ENCODE results near the gene SUMF2.
"Not testable (repeated sequence)": the region's sequence is repeated elsewhere in the genome, so short reads cannot be mapped to it uniquely, and the experiment has no call there.

The SUMF2 gene

DNA sequence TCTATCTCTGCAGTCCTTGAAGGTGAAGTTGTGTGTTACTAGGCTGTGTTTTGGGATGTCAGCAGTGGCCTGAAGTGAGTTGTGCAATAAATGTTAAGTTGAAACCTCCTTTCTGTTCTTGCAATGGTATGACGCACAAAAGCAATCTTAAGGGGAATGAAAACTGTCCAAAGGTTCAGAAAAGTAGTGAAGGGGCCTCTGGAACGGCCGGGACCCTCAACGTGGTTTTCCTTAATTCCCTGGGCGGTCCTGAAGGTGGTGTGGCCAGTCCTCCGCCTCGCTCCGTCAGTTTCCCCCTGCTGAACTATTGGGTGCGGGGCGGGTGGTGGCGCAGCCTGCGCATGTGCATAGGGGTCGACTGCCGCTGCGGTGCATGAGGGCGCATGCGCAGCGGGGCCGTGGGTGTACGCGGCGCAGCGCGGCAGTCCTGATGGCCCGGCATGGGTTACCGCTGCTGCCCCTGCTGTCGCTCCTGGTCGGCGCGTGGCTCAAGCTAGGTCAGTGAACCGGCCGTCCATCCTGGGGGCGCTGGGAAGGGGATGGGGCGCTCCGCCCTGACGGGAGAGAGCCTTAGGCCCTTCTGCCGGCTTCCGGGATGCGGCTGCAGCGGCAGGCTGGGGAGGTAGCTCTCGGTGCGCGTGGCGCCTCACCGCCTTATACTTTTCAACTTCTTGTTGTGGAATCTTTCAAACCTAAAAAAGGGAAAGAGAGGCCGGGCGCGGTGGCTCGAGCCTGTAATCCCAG lies at the start of gene SUMF2:
Gene SUMF2, plus strand, starts transcription at position 405 of the 744 bp plus-strand sequence. Its CDS starts 26 bp downstream, at position 431.
- peak; percentile 82 for DNase-seq

DNA sequence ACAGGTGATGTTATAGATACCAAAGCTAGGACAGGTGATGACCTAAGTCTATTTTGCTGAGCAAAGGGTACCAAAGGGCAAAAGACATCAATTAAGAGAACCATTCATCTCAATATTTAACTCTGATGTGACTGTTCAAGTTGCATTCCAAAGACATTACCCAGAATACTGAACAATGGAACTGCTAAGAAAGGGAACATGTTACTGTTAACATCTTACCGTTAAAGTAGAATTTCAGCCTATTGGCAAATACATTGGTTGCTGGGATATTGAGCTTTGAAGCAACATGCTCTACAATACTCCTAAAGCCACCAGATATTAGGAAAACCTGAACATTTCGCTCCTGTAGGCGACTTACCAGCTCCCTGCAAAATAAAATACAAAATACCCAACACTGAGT lies 47.1 kb upstream of the SUMF2 start:
- not testable (repeated sequence) for DNase-seq

DNA sequence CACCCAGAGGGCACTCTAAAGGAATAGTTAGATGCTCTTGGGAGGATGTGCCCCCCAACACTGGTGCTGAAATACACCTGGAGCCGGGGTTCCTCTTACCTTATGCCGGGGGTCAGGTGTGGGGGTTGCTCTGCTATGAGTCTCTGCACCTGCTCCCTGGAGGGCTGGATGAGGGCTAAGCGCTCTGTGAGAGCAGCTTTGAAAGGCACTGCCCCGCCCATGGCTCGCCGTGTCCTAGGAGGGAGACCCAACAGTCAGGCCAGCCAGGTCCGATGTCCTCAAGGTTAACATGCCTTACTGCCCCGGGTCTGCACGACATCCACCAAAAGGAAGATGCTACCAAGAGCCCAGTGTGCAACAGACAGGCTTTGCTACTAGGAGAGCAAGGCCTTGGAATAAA lies 44.6 kb upstream of the SUMF2 start:
- DNase-seq = no peak

DNA sequence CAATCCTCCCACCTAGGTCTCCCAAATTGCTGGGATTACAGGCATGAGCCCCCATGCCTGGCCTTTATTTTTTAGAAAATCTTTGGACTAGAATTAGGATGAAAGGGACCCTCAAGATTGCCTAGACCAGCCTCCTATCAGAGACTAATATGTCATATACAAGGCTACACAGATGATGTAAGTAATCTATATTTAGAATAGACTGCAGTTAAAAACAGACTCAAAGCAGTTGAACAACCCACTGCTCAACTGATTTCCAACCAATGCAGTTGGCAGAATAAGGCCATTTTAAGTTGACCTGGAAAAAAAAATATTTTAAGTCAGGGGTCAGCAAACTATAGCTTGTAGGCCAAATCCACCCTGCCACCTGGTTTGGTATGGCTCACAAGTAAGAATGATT lies 40.6 kb upstream of the SUMF2 start:
- no peak for DNase-seq

DNA sequence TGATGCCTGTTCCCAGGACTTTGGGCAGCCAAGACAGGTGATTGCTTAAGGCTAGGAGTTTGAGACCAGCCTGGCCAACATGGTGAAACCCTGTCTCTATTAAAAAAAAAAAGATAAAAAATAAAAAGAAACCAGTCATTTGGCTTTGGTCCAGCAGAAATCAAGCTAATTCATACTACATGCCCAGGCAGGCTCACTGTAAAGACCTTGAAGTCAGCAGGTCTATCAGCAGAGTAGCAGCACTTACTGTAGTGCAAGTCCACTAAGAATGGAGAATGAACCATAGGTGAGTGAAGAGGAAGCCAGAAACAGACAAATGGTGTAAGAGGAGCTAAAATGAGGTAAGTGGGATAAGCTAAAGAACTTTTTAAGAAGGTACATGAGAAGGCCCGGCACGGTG lies 37.5 kb upstream of the SUMF2 start:
- no peak for DNase-seq

DNA sequence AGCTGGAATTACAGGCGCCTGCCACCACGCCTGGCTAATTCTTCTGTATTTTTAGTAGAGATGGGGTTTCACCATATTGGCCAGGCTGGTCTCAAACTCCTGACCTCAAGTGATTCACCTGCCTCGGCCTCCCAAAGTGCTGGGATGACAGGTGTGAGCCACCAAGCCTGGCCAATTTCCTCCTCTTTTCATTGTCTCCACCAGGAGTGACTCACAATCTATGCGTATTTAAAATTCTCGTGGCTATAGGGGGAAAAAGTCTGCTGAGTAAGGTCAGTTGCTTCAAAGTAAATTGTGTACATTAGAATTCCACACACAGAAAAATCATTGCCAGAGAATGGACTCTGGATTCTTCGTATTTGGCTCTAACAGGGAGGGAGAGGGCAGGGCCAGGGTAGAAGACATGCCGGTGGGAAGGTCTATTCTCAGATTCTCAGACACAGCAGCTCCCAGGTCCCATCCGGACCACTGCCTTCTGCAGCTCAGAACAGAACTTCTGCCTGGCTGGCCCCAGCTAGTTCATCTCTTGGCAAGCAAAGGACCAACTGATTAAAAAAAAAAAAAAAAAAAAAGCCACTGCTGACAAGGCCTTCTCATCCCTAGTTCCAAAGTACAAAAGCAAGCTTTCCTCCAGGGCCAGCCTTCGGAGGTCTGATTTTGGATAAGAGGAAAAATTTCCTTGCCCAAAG lies 35.0 kb upstream of the SUMF2 start:
- no peak for DNase-seq

DNA sequence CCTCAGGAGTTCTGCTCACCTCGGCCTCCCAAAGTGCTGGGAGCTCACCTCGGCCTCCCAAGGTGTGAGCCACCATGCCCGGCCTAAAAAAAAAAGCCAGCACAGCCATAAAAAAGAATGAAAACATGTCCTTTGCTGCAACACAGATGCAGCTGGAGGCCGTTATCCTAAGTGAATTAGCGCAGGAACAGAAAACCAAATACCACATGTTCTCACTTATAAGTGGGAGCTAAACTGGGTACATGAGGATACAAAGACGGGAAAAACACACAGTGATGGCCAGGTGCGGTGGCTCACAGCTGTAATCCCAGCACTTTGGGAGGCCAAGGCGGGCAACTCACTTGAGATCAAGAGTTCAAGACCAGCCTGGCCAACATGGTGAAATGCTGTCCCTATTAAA lies 33.7 kb upstream of the SUMF2 start:
- no peak for DNase-seq

DNA sequence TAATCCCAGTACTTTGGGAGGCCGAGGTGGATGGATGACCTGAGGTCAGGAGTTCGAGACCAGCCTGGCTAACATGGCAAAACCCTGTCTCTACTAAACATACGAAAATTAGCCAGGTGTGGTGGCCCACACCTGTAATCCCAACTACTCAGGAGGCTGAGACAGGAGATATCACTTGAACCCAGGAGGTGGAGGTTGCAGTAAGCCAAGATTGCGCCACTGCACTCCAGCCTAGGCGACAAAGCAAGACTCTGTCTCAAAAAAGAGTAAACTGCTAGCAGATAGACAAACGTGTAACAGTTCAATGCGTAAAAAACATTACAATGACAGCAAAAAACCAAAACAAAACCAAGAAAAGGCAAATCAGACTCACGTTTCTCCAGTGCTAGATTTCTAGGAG lies 32.5 kb upstream of the SUMF2 start:
- DNase-seq = not testable (repeated sequence)

DNA sequence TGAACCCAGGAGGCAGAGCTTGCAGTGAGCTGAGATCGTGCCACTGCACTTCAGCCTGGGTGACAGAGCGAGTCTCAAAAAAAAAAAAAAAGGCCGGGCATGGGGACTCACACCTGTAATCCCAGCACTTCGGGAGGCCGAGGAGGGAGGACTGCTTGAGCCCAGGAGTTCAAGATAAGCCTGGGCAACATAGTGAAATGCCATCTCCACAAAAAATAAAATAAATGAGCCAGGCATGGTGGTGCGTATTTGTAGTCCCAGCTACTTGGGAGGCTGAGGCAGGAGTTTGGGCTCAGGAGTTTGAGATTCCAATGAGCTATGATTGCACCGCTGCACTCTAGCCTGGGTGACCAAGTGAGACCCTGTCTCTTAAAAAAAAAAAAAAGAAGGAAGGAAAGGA lies 31.5 kb upstream of the SUMF2 start:
- DNase-seq = not testable (repeated sequence)

DNA sequence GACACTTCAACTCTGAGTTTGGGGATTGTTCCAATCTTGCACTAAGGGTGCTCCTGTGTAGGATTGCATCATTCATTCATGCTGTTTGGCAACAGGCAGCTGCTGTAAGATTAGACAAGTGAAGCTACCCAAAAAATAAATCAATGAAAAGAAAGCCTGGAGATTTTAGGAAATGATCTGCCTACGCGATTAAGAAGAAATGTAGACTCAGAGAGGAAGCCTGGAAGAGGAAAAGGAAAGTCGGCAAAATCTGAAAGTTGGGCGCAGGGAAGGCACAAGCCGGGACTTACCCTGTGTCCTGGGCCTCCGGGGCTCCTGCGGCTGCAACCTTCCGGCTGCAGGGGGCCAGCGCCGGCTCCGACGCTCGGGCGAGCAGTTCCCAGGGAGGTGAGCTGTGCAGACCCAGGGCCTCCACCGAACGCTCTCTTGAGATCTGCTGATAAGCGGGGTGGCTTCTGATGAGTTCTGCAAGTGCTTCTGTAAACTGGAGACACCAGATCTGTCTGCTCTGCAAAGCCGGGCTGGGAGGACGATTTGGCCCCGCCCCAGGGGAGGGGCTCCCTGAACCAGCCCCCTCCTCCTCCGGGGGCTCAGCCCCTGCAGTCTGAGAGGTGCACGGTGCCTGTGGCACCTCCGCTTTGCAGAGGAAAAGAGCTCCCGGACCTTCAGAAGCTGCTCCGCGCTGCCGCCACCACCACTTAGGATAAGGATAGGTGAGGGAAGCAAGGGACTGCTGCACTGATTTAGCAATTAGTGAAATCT lies 30.2 kb upstream of the SUMF2 start:
- DNase-seq = no peak

DNA sequence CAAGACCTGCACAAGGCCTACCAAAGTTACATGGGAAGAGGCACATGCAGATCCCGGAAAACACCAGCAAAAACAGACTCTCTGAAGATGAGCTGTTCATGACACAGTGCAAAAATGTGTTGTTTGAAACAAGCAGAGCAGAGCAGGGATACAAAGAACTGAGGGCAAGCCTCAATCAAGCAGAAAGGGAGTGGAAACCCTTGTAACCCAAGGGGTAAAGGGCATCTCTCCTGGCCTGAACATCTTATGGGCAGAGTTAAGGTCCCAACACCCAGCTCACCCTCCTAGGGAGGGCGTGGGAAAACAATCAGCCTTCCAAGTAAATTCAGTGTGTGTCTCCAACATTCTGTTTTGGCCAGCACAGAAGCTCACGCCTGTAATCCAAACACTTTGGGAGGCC lies 23.4 kb upstream of the SUMF2 start:
- DNase-seq = no peak

DNA sequence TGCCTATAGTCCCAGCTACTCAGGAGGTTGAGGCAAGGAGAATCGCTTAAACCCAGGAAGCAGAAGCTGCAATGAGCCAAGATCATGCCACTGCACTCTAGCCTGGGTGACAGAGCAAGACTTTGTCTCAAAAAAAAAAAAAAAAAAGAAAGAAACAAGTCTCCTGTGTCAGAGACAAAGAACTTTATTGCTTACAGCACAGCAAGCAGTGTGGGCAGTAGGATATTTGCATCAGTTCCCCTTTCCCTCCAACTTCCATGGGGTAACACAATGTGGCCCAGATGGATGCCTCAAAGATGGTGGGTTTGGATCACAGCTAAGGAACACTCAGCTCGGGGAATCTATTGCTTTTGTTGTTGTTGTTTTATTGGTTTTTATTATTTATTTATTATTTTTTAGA lies 18.3 kb upstream of the SUMF2 start:
- not testable (repeated sequence) for DNase-seq

DNA sequence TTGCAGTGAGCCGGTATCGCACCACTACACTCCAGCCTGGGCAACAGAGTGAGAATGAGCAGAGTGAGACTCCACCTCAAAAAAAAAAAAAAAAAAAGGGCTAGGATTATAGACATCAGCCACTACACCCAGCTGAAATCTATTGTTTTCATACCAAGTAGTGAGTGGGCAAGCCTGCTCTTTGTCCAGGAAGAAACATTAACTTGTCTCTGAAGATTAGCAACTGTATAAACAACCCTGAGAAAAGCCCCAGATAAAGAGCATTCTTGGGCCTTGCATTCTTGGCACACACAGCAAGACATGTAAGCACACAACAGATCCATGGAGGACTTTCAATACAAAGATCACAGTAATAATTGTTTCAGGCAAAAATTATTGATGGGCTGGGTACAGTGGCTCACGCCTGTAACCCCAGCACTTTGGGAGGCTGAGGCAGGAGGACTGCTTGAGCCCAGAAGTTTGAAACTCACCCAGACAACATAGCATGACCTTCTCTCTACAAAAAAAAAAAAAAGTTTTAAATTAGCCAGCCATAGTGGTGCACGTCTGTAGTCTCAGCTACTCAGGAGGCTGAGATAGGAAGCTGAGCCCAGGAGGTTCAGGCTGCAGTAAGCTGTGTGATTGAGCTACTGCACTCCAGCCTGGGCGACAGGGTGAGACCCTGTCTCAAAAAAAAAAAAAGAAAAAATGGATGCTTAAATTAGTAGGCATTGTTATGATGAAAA lies 17.2 kb upstream of the SUMF2 start:
- DNase-seq = no peak

DNA sequence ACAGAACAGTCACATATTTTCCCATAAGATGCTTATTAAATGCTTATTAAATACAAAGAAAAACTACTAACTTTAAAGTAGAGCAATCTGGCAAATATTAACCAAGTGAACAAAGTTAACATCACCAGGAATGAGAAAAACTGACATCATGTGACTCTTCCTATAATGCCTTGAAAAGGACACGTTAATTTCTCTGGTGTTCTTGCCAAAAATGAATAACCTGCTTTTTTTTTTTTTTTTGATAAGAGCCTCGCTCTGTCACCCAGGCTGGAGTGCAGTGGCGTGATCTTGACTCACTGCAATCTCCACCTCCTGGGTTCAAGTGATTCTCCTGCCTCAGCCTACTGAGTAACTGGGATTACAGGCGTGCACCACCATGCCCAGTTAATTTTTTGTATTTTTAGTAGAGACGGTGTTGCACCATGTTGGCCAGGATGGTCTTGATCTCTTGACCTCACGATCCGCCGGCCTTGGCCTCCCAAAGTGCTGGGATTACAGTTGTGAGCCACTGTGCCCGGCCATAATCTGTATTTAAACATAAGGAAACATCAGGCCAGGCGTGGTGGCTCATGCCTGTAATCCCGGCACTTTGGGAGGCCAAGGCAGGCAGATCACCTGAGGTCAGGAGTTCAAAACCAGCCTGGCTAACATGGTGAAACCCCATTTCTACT lies 16.5 kb upstream of the SUMF2 start:
- DNase-seq = not testable (repeated sequence)

DNA sequence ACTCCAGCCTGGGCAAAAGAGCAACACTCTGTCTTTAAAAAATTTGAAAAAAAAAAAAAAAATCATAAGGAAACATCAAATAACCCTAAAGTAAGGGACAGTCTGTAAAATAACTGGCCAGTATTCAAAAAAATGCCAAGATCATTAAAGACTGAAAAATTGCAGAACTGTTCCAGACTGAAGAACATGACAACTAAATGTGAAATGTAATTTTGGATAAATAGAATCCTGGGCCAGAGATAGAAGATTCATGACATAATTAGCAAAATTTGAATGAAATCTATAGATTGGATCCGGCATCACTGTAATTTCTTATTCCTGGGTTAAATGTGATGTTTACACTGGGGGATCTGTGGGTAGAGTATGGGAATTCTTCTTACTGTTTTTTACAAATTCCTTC lies 15.8 kb upstream of the SUMF2 start:
- no peak for DNase-seq

DNA sequence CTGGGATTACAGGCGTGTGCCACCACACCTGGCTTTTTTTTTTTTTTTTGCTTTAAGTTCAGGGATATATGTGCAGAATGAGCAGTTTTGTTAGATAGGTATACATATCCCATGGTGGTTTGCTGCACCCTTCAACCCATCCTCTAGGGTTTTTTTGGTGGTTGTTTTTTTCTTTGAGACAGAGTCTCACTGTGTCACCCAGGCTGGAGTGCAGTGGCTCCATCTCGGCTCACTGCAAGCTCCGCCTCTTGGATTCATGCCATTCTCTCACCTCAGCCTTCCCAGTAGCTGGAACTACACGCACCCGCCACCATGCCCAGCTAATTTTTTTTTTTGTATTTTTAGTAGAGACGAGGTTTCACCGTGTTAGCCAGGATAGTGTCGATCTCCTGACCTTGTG lies 15.3 kb upstream of the SUMF2 start:
- DNase-seq = not testable (repeated sequence)

DNA sequence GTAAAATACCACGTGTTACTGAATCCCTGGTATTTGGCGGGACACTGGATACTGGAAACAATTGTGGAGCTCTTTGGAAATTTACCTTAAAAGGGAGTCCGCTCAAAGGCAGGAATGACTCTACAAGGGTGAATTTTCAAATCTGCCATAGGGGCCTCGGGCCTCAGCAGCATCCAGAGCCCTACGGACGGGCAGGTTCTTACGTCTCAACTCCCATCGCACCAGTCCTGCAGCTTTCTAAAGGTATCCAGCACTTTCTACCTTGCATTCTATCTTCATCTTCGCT lies 13.1 kb upstream of the SUMF2 start:
- DNase-seq = no peak

DNA sequence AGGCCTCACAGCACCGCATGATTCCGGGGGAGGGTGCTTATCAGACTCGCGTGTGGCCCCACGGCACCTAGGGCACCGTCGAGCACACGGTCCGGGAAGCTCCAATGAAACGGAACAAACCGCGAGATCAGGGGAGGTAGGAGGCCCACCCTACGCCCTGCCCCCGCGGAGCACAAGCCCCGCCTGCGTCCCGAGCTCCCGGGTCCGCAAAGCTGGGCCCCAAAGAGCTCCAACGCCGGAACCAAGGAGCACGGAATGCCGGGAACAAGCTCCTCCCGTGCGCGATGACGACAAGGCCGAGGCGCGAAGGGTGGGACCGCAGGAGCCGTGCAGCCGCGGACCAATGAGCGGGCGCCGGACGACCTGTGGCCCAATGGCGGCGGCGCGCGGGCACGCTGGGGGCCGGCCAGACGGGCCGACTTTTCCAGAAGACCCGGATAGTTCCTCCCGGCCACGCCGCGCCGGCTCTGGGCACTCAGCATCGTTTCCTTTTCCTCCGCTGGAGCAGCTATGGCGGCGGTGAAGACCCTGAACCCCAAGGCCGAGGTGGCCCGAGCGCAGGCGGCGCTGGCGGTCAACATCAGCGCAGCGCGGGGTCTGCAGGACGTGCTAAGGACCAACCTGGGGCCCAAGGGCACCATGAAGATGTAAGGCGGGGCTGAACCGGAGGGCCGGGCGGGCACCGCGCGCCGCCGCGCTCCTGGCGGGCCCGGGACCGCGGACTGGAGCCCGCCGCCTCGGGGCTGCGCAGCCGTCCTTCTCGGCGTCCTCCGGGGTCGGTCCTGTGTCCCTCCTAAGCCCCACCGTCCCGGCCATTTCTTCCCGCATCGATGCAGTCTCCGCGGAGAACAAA lies 12.5 kb upstream of the SUMF2 start, which contains the start of the genes CCT6A and PSPH:
Gene CCT6A, plus strand, starts transcription at position 427 of the 853 bp plus-strand sequence. Its CDS starts 84 bp downstream, at position 511.
Gene PSPH, minus strand, starts transcription at position 106 of the 853 bp plus-strand sequence. CDS start 30,232 bp downstream, outside the sequence.
- peak; percentile 88 for DNase-seq

DNA sequence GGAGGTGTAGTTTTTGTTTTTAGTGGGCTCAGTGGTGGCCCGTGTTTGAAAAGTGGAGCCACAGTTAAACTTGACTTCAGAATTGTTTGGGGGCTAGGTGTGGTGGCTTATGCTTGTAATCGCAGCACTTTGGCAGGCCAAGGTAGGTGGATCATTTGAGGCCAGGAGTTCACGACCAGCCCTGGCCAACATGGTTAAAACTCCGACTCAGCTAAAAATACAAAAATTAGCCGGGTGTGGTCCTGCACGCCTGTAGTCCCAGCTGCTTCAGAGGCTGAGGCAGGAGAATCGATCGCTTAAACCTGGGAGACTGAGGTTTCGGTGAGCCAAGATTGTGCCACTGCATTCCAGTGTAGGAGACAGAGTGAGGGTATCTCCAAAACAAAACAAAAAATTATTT lies 10.7 kb upstream of the SUMF2 start:
- DNase-seq = no peak

DNA sequence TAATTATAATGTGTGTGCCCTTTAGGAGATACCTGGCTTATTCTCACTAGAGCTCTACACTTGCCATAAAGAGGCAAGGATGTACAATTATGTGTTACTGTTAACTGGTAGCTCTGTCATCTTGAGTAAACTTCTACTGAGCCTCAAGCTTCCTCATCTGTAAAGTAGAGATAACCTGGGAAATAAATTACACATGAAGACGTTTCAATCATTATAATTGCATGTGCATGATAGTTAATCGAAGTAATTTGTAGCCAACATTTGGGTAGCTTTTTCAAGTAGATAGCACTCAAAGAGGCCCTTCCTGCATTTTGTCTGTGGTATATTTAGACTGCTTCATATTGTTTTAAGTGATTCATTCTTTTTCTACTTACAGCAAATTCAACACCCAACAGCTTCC lies 10.1 kb upstream of the SUMF2 start:
- no peak for DNase-seq

DNA sequence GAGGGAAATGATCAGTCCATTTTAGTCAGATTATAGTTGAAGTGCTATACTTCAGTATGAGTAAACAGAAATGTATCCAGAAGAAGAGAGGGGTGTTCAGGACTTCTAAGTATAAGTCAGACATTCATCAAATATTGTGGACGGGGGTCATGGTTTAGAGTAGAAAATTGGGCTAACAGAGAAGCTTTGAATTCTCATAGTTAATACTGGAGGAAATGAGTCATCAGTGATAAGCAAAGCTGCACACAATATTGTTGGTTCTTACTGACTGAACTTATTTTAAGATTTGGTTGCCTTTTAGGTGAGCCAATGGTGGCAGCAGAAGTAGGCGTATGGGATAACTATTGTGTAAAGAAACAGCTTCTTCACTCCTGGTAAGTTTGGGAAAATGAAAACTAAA lies 1.7 kb upstream of the SUMF2 start:
- no peak for DNase-seq

DNA sequence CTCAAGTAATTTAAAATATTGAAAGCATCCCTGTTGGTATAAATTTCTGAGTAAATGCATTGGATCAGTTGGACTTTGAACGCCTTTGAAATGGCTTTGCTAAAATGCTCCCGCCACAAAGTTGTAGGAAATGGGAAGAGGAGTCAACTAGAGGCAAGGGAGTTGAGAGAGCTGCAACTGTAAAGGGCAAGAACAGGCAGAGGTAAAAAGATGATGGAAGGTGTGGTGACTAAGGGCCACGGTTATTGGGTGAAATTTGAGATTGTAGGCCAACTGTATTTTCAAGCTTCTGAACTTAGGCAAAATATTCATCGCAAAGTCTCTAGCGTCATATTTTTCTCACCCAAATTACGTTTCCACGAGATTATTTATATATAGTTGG lies 595 bp upstream of the SUMF2 start:
- DNase-seq = no peak
